Endothelial cell of umbilical vein (primary cell): Measurements from ENCODE around the gene ZIC1. TPM values are rescaled to one million over a fixed set of nuclear protein-coding genes. Genes with fewer than 3 reads are reported as not detected.
A peak's percentile ranks its signal among the peaks of the same experiment; 100 is the strongest.

Experiments
- BruUV-seq: library from RNA; stranded (reverse); fragments of 400-500 nt; replicated peaks from 2 replicates; lab custom pipeline; 2021; lab: Mats Ljungman, UMichigan
- CTCF ChIA-PET: fragments of 300-600, 350-600 bp; sonication (Branson Sonifier 250); formaldehyde crosslinking; loops from one replicate; lab custom pipeline; 2021; ENCODE audit warnings: antibody characterized with exemption, inconsistent platforms; lab: Charles Lee
- POLR2A ChIA-PET: fragments of 300-600, 350-600 bp; sonication (Branson Sonifier 250); formaldehyde crosslinking; loops from one replicate; lab custom pipeline; 2021; ENCODE audit warnings: antibody characterized with exemption, inconsistent platforms; lab: Charles Lee
- DNase-seq: peaks from one replicate; pipeline ENCODE4 v3.0.0-alpha.2; 2011; ENCODE audit warnings: low read depth, low spot score
- FAIRE-seq: peaks from 2 replicates; lab custom pipeline; 2011; peaks lifted over from hg19 to GRCh38; lab: Jason Lieb, UNC
- H2AFZ ChIP-seq: 2 replicates; pipeline ENCODE4 v1.6.0; 2012; ENCODE audit warnings: low read depth, low read length, control low read depth, inconsistent platforms
- H3K27ac ChIP-seq: 2 replicates; pipeline ENCODE4 v1.5.1; 2011; ENCODE audit warnings: low read depth, mild to moderate bottlenecking, control low read depth, low read length, moderate library complexity; ENCODE audit not compliant: insufficient read depth
- H3K27me3 ChIP-seq, 2 experiments: 2 replicates each; pipeline versions ENCODE4 v1.6.0 to v1.6.1; 2011; ENCODE audit warnings: low read length in 2 of 2, mixed read lengths in 1 of 2; ENCODE audit not compliant: control insufficient read depth in 2 of 2, insufficient read depth in 2 of 2
- H3K36me3 ChIP-seq, 2 experiments: 2 replicates in 1 of 2; 3 replicates in 1 of 2; pipeline ENCODE4 v1.5.1; 2011; ENCODE audit warnings: low read length in 2 of 2, mild to moderate bottlenecking in 1 of 2, moderate library complexity in 1 of 2; ENCODE audit not compliant: control insufficient read depth in 2 of 2, insufficient read depth in 2 of 2; ENCODE audit errors: extremely low read depth in 1 of 2
- H3K4me1 ChIP-seq: 3 replicates; pipeline ENCODE4 v1.5.1; 2011; ENCODE audit warnings: mild to moderate bottlenecking, low read length; ENCODE audit not compliant: control insufficient read depth, insufficient read depth; ENCODE audit errors: extremely low read depth
- H3K4me2 ChIP-seq: 2 replicates; pipeline ENCODE4 v1.6.1; 2011; ENCODE audit warnings: low read length, control low read depth, mixed read lengths; ENCODE audit not compliant: insufficient read depth
- H3K4me3 ChIP-seq, 3 experiments: fragments of 200-600 bp in 1 of 3; sonication (generic), shearing (Covaris generic) in 1 of 3; replicated peaks in 1 of 3; 2 replicates each; pipeline ENCODE4 v1.5.1; 2011 to 2016; ENCODE audit warnings: control low read depth in 3 of 3, low read length in 3 of 3, mild to moderate bottlenecking in 2 of 3, inconsistent platforms in 1 of 3, low read depth in 1 of 3, moderate library complexity in 1 of 3; ENCODE audit not compliant: insufficient read depth in 1 of 3
- H3K79me2 ChIP-seq: 2 replicates; pipeline ENCODE4 v1.6.0; 2012; ENCODE audit warnings: low read length, inconsistent platforms; ENCODE audit not compliant: control insufficient read depth, insufficient read depth
- H3K9ac ChIP-seq: replicated peaks from 2 replicates; pipeline ENCODE3; 2011; ENCODE audit warnings: low read length, control low read depth; ENCODE audit not compliant: insufficient read depth; ENCODE audit errors: extremely low read depth
- H3K9me1 ChIP-seq: replicated peaks from 3 replicates; pipeline ENCODE4 v1.6.0; 2011; ENCODE audit warnings: mild to moderate bottlenecking, low read length; ENCODE audit not compliant: control insufficient read depth, insufficient read depth; ENCODE audit errors: extremely low read depth
- H3K9me3 ChIP-seq: replicated peaks from 2 replicates; pipeline ENCODE4 v1.5.1; 2012; ENCODE audit warnings: low read length, inconsistent platforms; ENCODE audit not compliant: control insufficient read depth, insufficient read depth
- H4K20me1 ChIP-seq: replicated peaks from 2 replicates; pipeline ENCODE3; 2011; ENCODE audit warnings: mild to moderate bottlenecking, low read length; ENCODE audit not compliant: control insufficient read depth, insufficient read depth; ENCODE audit errors: extremely low read depth
- EZH2 ChIP-seq: IDR thresholded peaks from 2 replicates; pipeline ENCODE4 v1.6.1; 2012; ENCODE audit warnings: borderline replicate concordance, low read depth, mild to moderate bottlenecking, moderate library complexity, low read length, inconsistent platforms; ENCODE audit not compliant: severe bottlenecking
- FOS ChIP-seq: IDR thresholded peaks from 2 replicates; pipeline ENCODE4 v1.6.1; 2011; ENCODE audit warnings: mild to moderate bottlenecking, low read length, moderate library complexity, borderline replicate concordance; ENCODE audit not compliant: insufficient read depth
- POLR2AphosphoS5 ChIP-seq: IDR thresholded peaks from 2 replicates; pipeline ENCODE4 v1.6.1; 2012; ENCODE audit warnings: low read depth, mild to moderate bottlenecking, control low read depth, low read length, moderate library complexity; ENCODE audit not compliant: insufficient read depth
- dilution Hi-C: fragments of 300-500 bp; cut with MboI; formaldehyde crosslinking; loops from one replicate; pipeline ENCODE4 v1.15.0; 2019; ENCODE audit warnings: low sequenced_read_pairs; ENCODE audit not compliant: extremely low pct_ligation_motif_present
- intact Hi-C: fragments of 100-400 bp; cut with micrococcal nuclease; formaldehyde crosslinking; loops from one replicate; pipeline ENCODE4 v1.10.0; 2022
- polyA plus RNA-seq, 4 experiments: library from polyadenylated mRNA; depleted of rRNA in 3 of 4; stranded (reverse) in 3 of 4; unstranded in 1 of 4; fragments of >200 nt; gene quantifications; 2 replicates each; pipeline versions ENCODE4 v1.2.1 to v1.2.3, GENCODE V29; 2011 to 2012; ENCODE audit warnings: missing spikeins in 1 of 4
- total RNA-seq: library from RNA; stranded (reverse); gene quantifications from 2 replicates; pipeline ENCODE4 v1.2.3, GENCODE V29; 2021

ZIC1 gene
- total and polyA plus RNA-seq, 2 donors (not counting 3 experiments of a cell fraction or from before 2014, with no cell fraction given): not detected

DNA sequence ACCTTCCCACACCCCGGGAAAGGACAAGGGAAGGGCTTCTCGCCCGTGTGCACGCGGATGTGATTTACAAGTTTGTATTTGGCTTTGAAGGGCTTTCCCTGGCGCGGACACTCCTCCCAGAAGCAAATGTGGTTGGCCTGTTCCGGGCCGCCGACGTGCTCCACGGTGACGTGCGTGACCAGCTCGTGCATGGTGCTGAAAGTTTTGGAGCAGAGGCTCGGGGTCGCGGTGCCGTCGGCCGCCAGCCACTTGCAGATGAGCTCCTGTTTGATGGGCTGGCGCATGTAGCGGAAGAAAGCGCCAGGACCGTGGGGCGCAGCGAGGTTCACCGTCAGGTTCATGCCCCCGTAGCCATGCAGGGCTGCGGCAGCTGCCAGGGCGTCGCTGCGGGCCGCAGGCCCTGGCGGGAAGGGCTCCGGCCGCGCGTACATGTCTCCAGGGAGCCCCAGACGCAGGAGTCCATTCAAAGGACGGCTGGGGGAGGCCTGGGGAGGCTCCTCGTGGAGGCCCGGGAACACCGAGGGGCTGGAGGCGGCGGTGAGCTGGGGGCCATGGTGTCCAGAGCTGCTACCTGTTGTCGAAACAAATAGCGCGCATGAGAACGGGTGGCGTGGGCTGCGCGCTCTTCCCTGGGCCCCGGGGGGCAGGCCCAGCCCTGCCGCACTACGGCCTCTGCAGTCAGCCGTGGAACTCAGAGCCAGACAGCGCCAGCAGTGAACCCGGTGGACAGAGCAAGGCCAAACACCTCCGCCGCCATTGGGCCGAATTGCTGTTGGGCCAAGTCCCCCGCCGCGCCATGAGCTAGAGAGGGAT is 13.1 kb upstream of the ZIC1 start:
- TF ChIP-seq FOS (no peak), EZH2 (peak; percentile 85)
- intact Hi-C loops (no loop called here), dilution Hi-C loops (no loop called here)
- Histone ChIP-seq H3K27me3 (peaks cover 86 to 94% of the 10 kb centered on the region in 2 experiments), H3K9ac (no peak overlapping the region), H3K9me1 (no peaks in the 10 kb centered on the region), H2AFZ (no peak overlapping the region), H3K9me3 (no peaks in the 10 kb centered on the region), H3K27ac (no peak overlapping the region), H3K79me2 (no peaks in the 10 kb centered on the region), H3K4me1 (peaks cover 6% of the 10 kb centered on the region), H4K20me1 (no peaks in the 10 kb centered on the region), H3K4me2 (no peak overlapping the region), H3K36me3 (no peaks in the 10 kb centered on the region), H3K4me3 (no peak overlapping the region)
- FAIRE-seq (no peak), DNase-seq (no peak)
- ChIA-PET POLR2A (no interaction called here), CTCF (interaction anchor here (0.6 to 1.7 kb wide), 4 partner anchors 9 to 681 kb away, joined by 3 to 5 read pairs (median 3); no protein-coding TSS in a partner anchor)
- no TSS peak for BruUV-seq

- Histone ChIP-seq H4K20me1 (no peaks in the 10 kb centered on the region), H3K9ac (no peak overlapping the region), H3K9me3 (no peaks in the 10 kb centered on the region), H3K4me3 (no peak overlapping the region), H3K36me3 (no peaks in the 10 kb centered on the region), H3K9me1 (no peaks in the 10 kb centered on the region), H2AFZ (no peak overlapping the region), H3K27me3 (peaks cover 85 to 95% of the 10 kb centered on the region in 2 experiments), H3K4me1 (peaks cover 6% of the 10 kb centered on the region), H3K79me2 (no peaks in the 10 kb centered on the region), H3K27ac (no peak overlapping the region), H3K4me2 (no peak overlapping the region)
- BruUV-seq: no TSS peak
- dilution Hi-C loops: no loop called here
- ChIA-PET POLR2A (no interaction called here), CTCF (interaction anchor here (0.9 to 1.7 kb wide), 3 partner anchors 8 to 681 kb away, joined by 3 to 5 read pairs (median 3); no protein-coding TSS in a partner anchor)
- no peak for TF ChIP-seq POLR2AphosphoS5
- peak; percentile 6 for TF ChIP-seq EZH2
- DNase-seq (no peak), FAIRE-seq (no peak)
- intact Hi-C loops: no loop called here
These were observed 12.5 kb upstream of the ZIC1 start for GRCh38 chr3:147396712-147397046.
